Heart left ventricle (tissue), 13 donors: ENCODE results near the gene PIP4K2A.

ENCODE experiments used
- POLR2A ChIP-seq, 2 donors: fragments of 450-650 bp; IDR thresholded peaks; one replicate each; pipeline ENCODE4 v1.6.1; 2017; ENCODE audit warnings: antibody characterized with exemption in 2 of 2, mild to moderate bottlenecking in 2 of 2, moderate library complexity in 2 of 2
- TF ChIP-seq, protein P1 (sequence below), 12 donors: fragments of 200-600 bp; sonication (generic) in 4 of 12; IDR thresholded peaks; one replicate each; pipeline versions ENCODE4 v1.5.0 to v1.8.0; 2018 to 2022; ENCODE audit warnings: antibody characterized with exemption in 12 of 12, mild to moderate bottlenecking in 5 of 12
- donor health status: ischemic (EF 13 %, LVEDD 7.1; RV severe dilation, severe dysfunction).
- donor health status: DM: no; HTN: yes; CAD: no.
- donor health status: DM: no; HTN: no; CAD: no.
- donor health status: ischemic (EF 25% LVEDD 6.9; RV normal size, moderate dysfunction).
- donor health status: ischemic (EF 25% LVEDD 5.7; RV mildly dilated, moderate dysfunction).
- donor health status: ischemic (EF 35%, LVEDD 5.7; RV mildly dilated, moderate dysfunction).
- donor health status: nonischemic (EF 11% LVEDD 7.7; RV severe dilation, severe dysfunction).
- donor health status: DM: yes; HTN: yes; CAD: no.
- donor health status: PGD.
- donor health status: ischemic (EF 29% LVEDD 5.4; RV normal size, mild dysfunction).
- donor health status: nonischemic (EF 23%, LVEDD 6.1; RV moderate dilation, normal function).

- TF ChIP-seq, protein P1, sequence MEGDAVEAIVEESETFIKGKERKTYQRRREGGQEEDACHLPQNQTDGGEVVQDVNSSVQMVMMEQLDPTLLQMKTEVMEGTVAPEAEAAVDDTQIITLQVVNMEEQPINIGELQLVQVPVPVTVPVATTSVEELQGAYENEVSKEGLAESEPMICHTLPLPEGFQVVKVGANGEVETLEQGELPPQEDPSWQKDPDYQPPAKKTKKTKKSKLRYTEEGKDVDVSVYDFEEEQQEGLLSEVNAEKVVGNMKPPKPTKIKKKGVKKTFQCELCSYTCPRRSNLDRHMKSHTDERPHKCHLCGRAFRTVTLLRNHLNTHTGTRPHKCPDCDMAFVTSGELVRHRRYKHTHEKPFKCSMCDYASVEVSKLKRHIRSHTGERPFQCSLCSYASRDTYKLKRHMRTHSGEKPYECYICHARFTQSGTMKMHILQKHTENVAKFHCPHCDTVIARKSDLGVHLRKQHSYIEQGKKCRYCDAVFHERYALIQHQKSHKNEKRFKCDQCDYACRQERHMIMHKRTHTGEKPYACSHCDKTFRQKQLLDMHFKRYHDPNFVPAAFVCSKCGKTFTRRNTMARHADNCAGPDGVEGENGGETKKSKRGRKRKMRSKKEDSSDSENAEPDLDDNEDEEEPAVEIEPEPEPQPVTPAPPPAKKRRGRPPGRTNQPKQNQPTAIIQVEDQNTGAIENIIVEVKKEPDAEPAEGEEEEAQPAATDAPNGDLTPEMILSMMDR (IDR thresholded peaks at IDR 0.05): no peak
- TF ChIP-seq POLR2A (IDR thresholded peaks at IDR 0.05): no peak
Observed at GRCh38 chr10:22646388-22646853, 68.0 kb downstream of the PIP4K2A start.
